ENCODE measurements around the gene CEMIP. TPM values are rescaled to one million over a fixed set of nuclear protein-coding genes. Genes with fewer than 3 reads are reported as not detected.

CEMIP gene
- total RNA-seq, 4 donors from 2014 or later, result 0.21 to 1.4 (median 1.2) TPM; not detected in 1

DNA sequence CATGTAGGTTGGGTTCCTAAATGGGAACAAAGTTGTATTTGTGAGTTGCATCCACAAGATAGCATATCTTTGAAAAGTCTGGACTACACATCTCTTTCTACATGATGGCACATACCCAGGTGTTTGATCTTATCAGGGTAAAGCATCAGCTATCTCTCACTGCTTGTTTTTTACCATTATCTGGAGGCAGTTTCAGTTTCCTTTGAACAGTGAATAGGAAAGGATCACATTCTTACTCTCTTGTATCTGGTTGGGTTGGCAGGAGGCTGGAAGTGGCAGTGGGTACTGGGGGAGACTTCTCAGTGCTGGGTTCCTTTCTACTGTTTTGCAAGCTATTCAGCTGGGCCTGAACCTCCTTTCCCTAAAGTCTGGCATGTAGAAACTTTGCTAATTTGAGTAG, 4.1 kb downstream of the CEMIP start:
- DNase-seq (ENCODE audit: low spot score in 2 of 2), result no peak
- no peaks in the 10 kb centered on the region for H3K9me3 ChIP-seq
- peaks cover 0 to 44% of the 10 kb centered on the region in 2 donors for H3K27me3 ChIP-seq

DNA sequence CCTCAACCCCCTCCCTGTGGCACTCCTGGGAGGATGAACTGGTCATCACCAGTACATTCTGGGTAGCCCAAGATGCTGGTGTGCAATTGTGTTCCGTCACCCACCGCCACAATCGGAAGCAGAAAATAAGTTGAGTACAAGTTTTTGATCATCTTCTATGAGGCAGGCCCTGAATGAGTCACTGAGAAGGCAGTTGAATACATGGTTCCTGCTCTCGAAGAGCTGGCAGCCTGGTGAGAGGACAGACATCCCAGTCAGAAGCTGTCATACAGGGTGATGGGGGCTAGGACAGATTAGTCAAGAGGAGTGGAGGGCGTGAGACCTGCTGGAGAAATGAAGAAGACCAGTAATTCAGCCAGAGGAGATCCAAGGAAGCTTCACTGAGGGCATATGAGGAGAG, 6.2 kb downstream of the CEMIP start:
- DNase-seq (ENCODE audit: low spot score in 2 of 2), result no peak
- Histone ChIP-seq H3K27me3 (peaks cover 0 to 24% of the 10 kb centered on the region in 2 donors), H3K9me3 (no peaks in the 10 kb centered on the region), H3K27ac (no peak overlapping the region), H3K36me3 (no peaks in the 10 kb centered on the region), H3K4me3 (no peak overlapping the region), H3K4me1 (peaks cover 0 to 5% (median 2%) of the 10 kb centered on the region in 4 donors)
- 89 to 92% methylated on average over 5 of the region's 5 CpGs for WGBS, 2 donors
- TF ChIP-seq EP300 (IDR thresholded peaks at IDR 0.05) (no peak), POLR2A (IDR thresholded peaks at IDR 0.05) (no peak)
- TF ChIP-seq, protein P1, sequence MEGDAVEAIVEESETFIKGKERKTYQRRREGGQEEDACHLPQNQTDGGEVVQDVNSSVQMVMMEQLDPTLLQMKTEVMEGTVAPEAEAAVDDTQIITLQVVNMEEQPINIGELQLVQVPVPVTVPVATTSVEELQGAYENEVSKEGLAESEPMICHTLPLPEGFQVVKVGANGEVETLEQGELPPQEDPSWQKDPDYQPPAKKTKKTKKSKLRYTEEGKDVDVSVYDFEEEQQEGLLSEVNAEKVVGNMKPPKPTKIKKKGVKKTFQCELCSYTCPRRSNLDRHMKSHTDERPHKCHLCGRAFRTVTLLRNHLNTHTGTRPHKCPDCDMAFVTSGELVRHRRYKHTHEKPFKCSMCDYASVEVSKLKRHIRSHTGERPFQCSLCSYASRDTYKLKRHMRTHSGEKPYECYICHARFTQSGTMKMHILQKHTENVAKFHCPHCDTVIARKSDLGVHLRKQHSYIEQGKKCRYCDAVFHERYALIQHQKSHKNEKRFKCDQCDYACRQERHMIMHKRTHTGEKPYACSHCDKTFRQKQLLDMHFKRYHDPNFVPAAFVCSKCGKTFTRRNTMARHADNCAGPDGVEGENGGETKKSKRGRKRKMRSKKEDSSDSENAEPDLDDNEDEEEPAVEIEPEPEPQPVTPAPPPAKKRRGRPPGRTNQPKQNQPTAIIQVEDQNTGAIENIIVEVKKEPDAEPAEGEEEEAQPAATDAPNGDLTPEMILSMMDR (IDR thresholded peaks at IDR 0.05), result no peak

More for the DNA sequence above, 4.1 kb downstream of the CEMIP start:
- Histone ChIP-seq H3K4me1 (peaks cover 0 to 23% (median 19%) of the 10 kb centered on the region in 4 donors), H3K4me3 (no peak overlapping the region), H3K27ac (no peak overlapping the region), H3K36me3 (no peaks in the 10 kb centered on the region)
- TF ChIP-seq, protein P1 (IDR thresholded peaks at IDR 0.05), result no peak
- no peak for TF ChIP-seq EP300 (IDR thresholded peaks at IDR 0.05)
- TF ChIP-seq POLR2A (IDR thresholded peaks at IDR 0.05), result no peak

DNA sequence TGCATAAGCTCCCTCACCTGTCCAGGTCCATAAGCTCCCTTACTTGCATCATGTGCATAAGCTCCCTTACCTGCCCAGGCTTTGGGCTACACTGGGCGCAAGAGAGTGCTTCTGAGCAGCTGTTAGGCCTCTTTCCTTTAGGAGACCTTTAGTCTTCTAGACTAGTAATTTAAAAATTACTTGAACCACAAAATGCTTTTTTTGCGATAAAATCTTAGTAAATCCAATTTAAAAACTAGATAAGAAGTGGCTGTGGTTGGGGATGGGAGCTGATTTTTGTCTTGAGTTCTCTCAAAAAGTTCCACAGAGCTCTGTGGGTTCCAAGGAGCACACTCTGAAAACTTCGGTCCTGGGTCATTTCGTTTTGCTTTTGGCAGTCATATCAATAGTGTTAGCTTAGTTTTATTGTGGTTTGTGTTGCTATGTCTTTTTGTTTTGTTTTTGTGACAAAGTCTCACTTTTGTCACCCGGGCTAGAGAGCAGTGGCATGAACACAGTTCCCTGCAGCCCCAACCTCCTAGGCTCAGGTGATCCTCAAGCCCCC, 6.7 kb downstream of the CEMIP start:
- Histone ChIP-seq H3K4me3 (no peak overlapping the region), H3K36me3 (no peaks in the 10 kb centered on the region), H3K4me1 (no peaks in the 10 kb centered on the region), H3K27me3 (peaks cover 0 to 18% of the 10 kb centered on the region in 2 donors), H3K9me3 (no peaks in the 10 kb centered on the region), H3K27ac (no peak overlapping the region)
- TF ChIP-seq, protein P1 (IDR thresholded peaks at IDR 0.05), result no peak
- no peak for TF ChIP-seq POLR2A (IDR thresholded peaks at IDR 0.05)
- no peak for TF ChIP-seq EP300 (IDR thresholded peaks at IDR 0.05)
- WGBS, 2 donors, result 85 to 94% methylated on average over 5 of the region's 5 CpGs
- DNase-seq (ENCODE audit: low spot score in 2 of 2), result no peak

DNA sequence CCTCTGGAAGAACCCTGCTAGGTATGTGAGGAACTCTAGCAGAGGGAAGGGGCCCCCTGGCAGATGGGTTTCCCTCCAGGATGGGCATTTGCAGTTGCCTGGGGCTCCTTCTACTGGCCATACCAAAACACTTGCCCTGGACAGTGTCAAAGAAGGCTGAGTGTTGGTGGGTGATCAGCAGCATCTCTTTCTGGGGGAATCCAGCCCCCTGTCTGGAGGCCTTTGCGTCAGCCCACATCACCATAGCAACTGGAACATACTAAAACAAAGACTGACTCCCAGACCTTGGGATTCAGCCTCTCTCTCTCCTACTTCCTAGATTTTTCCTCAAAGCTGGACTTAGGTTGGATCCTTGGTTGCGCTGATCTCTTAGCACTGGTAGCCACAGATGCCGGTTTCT, 8.1 kb downstream of the CEMIP start:
- WGBS, 2 donors, result 73 to 85% methylated on average over 3 of the region's 3 CpGs
- TF ChIP-seq, protein P1 (IDR thresholded peaks at IDR 0.05), result no peak
- TF ChIP-seq EP300 (IDR thresholded peaks at IDR 0.05) (no peak), POLR2A (IDR thresholded peaks at IDR 0.05) (no peak)
- DNase-seq (ENCODE audit: low spot score in 2 of 2), result no peak
- H3K27ac ChIP-seq, result no peak overlapping the region
- H3K4me1 ChIP-seq, result no peaks in the 10 kb centered on the region
- no peak overlapping the region for H3K4me3 ChIP-seq
- H3K9me3 ChIP-seq, result no peaks in the 10 kb centered on the region
- peaks cover 0 to 5% of the 10 kb centered on the region in 2 donors for H3K27me3 ChIP-seq
- no peaks in the 10 kb centered on the region for H3K36me3 ChIP-seq

DNA sequence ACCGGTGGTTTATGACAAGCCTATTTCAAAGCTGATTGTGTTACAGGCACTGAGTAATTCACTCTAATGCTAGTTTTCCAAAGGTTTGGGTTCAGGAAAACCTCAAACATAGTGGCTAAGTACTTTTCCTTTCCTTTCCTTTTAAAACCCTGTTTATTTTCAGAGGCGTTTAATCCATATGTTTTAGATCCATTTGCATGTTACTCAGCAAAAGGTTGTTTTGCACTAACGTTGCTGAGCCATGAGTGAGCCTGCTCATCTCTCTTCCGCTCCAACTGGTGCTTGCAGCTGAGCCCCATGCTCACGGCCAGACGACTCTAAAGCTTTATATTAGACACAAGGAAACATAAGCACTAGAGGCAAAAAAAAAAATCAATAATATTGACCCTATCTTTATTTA, 9.4 kb downstream of the CEMIP start:
- peaks cover 0 to 1% of the 10 kb centered on the region in 2 donors for H3K27me3 ChIP-seq
- H3K4me3 ChIP-seq, result no peak overlapping the region
- no peaks in the 10 kb centered on the region for H3K9me3 ChIP-seq
- H3K36me3 ChIP-seq, result no peaks in the 10 kb centered on the region
- DNase-seq (ENCODE audit: low spot score in 2 of 2), result no peak
- H3K27ac ChIP-seq, result no peak overlapping the region
- 63 to 75% methylated on average over 6 of the region's 6 CpGs for WGBS, 2 donors
- TF ChIP-seq POLR2A (IDR thresholded peaks at IDR 0.05), result no peak
- TF ChIP-seq, protein P1 (IDR thresholded peaks at IDR 0.05), result no peak
- TF ChIP-seq EP300 (IDR thresholded peaks at IDR 0.05), result no peak
- no peaks in the 10 kb centered on the region for H3K4me1 ChIP-seq
